Colonic mucosa (tissue), 4 donors: ENCODE data around the gene ISG20. TPM values are rescaled to one million over a fixed set of nuclear protein-coding genes. Genes with fewer than 3 reads are reported as not detected.

Experiments used
- DNase-seq: peaks from one replicate; pipeline ENCODE4 v3.0.0-alpha.2; 2020
- H3K27ac ChIP-seq: fragments of 200-600 bp; one replicate; pipeline ENCODE4 v1.8.0; 2021
- H3K27me3 ChIP-seq: fragments of 200-600 bp; one replicate; pipeline ENCODE4 v1.8.0; 2021
- H3K36me3 ChIP-seq: fragments of 200-600 bp; one replicate; pipeline ENCODE4 v1.8.0; 2021
- H3K4me1 ChIP-seq: fragments of 200-600 bp; one replicate; pipeline ENCODE4 v1.8.0; 2021; ENCODE audit warnings: mild to moderate bottlenecking
- H3K4me3 ChIP-seq: fragments of 200-600 bp; one replicate; pipeline ENCODE4 v1.8.0; 2021
- H3K9ac ChIP-seq, 2 donors: one replicate each; pipeline ENCODE4 v1.7.0; 2013; ENCODE audit warnings: control low read depth in 2 of 2, low read depth in 2 of 2, low read length in 2 of 2
- H3K9me3 ChIP-seq: fragments of 200-600 bp; one replicate; pipeline ENCODE4 v1.8.0; 2021
- intact Hi-C: fragments of 100-400 bp; cut with DNase I; formaldehyde crosslinking; loops from one replicate; pipeline ENCODE4 v1.14.1; 2022
- total RNA-seq, 2 donors: library from RNA; stranded (reverse); fragmentation: NEBNext Ultra II Directional in 1 of 2; extraction: Animal tissue kit (Norgen Biotek cat#: 25700) in 1 of 2; gene quantifications; one replicate each; pipeline ENCODE4 v1.2.1, GENCODE V29; 2021
- TF ChIP-seq, protein P1 (sequence below): fragments of 200-600 bp; IDR thresholded peaks from one replicate; pipeline ENCODE4 v1.8.0; 2022; ENCODE audit warnings: antibody characterized with exemption, mild to moderate bottlenecking
- donor health status: healthy.
- donor health status: DM: no; HTN: no; CAD: no.
- donor health status: DM: no; HTN: no; CAD: no.

Gene ISG20
- total RNA-seq, 2 donors from 2014 or later, result 43.5 to 60.5 TPM

GRCh38 chr15:88647351-88648105 is 8.7 kb downstream of the ISG20 start:
- DNase-seq, result peak; percentile 25
- TF ChIP-seq, protein P1, sequence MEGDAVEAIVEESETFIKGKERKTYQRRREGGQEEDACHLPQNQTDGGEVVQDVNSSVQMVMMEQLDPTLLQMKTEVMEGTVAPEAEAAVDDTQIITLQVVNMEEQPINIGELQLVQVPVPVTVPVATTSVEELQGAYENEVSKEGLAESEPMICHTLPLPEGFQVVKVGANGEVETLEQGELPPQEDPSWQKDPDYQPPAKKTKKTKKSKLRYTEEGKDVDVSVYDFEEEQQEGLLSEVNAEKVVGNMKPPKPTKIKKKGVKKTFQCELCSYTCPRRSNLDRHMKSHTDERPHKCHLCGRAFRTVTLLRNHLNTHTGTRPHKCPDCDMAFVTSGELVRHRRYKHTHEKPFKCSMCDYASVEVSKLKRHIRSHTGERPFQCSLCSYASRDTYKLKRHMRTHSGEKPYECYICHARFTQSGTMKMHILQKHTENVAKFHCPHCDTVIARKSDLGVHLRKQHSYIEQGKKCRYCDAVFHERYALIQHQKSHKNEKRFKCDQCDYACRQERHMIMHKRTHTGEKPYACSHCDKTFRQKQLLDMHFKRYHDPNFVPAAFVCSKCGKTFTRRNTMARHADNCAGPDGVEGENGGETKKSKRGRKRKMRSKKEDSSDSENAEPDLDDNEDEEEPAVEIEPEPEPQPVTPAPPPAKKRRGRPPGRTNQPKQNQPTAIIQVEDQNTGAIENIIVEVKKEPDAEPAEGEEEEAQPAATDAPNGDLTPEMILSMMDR, result no peak
- peak overlapping the region; percentile 5 to 31 for H3K9ac ChIP-seq
- peak overlapping the region; percentile 71 for H3K27ac ChIP-seq
- peaks cover 17% of the 10 kb centered on the region for H3K4me1 ChIP-seq
- H3K9me3 ChIP-seq, result no peaks in the 10 kb centered on the region
- no peak overlapping the region for H3K4me3 ChIP-seq
- H3K27me3 ChIP-seq, result no peaks in the 10 kb centered on the region
- intact Hi-C loops, result no loop called here
- H3K36me3 ChIP-seq, result no peaks in the 10 kb centered on the region

- intact Hi-C loops, result no loop called here
- H3K36me3 ChIP-seq, result no peaks in the 10 kb centered on the region
- no peaks in the 10 kb centered on the region for H3K9me3 ChIP-seq
- TF ChIP-seq, protein P1, result no peak
- peak; percentile 70 for DNase-seq
- H3K27me3 ChIP-seq, result no peaks in the 10 kb centered on the region
- H3K27ac ChIP-seq, result peak overlapping the region; percentile 71
- peaks cover 17% of the 10 kb centered on the region for H3K4me1 ChIP-seq
- no peak overlapping the region for H3K9ac ChIP-seq
- H3K4me3 ChIP-seq, result no peak overlapping the region
Observed at GRCh38 chr15:88648357-88649214, 9.8 kb downstream of the ISG20 start.

DNA sequence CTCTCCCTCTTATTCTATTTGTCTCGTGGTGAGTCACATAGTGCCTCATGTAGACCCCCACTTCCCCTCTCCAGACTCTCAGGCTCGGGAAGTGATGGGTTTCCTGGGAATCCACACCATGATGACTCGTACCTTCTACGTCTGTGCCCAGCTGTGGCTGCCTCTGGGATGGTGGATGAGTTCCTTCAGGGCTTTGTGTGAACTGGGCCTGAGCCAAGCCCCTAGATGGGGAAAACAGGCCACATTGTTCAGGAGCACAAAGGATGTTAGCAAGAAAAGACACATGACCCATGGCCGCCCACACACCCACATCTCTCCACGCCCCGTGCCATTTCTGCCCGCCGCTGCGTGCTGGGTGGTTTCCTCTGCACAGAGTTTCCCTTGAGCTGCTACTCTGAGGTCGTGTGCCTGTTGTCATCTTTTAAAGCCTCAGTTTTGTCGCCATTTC is 10.5 kb downstream of the ISG20 start:
- Histone ChIP-seq H3K27me3 (no peaks in the 10 kb centered on the region), H3K9me3 (no peaks in the 10 kb centered on the region), H3K27ac (peak overlapping the region; percentile 71), H3K36me3 (no peaks in the 10 kb centered on the region), H3K9ac (no peak overlapping the region), H3K4me1 (peaks cover 17% of the 10 kb centered on the region), H3K4me3 (no peak overlapping the region)
- TF ChIP-seq, protein P1, result no peak
- intact Hi-C loops, result no loop called here
- peak; percentile 22 for DNase-seq

GRCh38 chr15:88649753-88650551 is 11.1 kb downstream of the ISG20 start:
- DNase-seq, result peak; percentile 15
- H3K27me3 ChIP-seq, result no peaks in the 10 kb centered on the region
- H3K36me3 ChIP-seq, result no peaks in the 10 kb centered on the region
- peak overlapping the region; percentile 47 for H3K27ac ChIP-seq
- intact Hi-C loops, result no loop called here
- H3K9me3 ChIP-seq, result no peaks in the 10 kb centered on the region
- no peak overlapping the region for H3K9ac ChIP-seq
- H3K4me3 ChIP-seq, result no peak overlapping the region
- TF ChIP-seq, protein P1, result no peak
- H3K4me1 ChIP-seq, result peaks cover 17% of the 10 kb centered on the region

DNA sequence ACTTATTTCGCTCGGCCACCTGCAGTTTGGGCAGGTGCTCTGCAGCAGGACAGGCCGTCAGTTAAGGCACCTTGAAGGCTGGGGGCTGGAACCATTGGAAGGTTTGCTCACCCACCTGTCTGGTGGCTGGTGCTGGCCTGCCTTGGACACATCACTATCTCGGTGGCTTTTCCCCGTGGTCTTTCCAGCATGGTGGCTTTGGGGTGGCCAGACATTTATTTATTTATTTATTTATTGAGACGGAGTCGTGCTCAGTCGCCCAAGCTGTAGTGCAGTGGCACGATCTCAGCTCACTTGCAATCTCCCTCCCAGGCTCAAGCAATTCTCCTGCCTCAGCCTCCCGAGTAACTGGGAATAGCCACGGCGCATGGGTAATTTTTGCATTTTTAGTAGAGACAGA is 11.7 kb downstream of the ISG20 start:
- H3K9ac ChIP-seq, result no peak overlapping the region
- peak; percentile 7 for DNase-seq
- no peaks in the 10 kb centered on the region for H3K9me3 ChIP-seq
- H3K4me1 ChIP-seq, result peaks cover 17% of the 10 kb centered on the region
- no peak overlapping the region for H3K27ac ChIP-seq
- no peaks in the 10 kb centered on the region for H3K27me3 ChIP-seq
- H3K4me3 ChIP-seq, result no peak overlapping the region
- TF ChIP-seq, protein P1, result no peak
- intact Hi-C loops, result no loop called here
- H3K36me3 ChIP-seq, result no peaks in the 10 kb centered on the region
